PC-9 (cell line): ENCODE results near the gene LATS2. TPM values are rescaled to one million over a fixed set of nuclear protein-coding genes. Genes with fewer than 3 reads are reported as not detected.

Experiments
- BruUV-seq: library from RNA; stranded (reverse); fragments of 400-500 nt; replicated peaks from 2 replicates; lab custom pipeline; 2021; lab: Mats Ljungman, UMichigan
- CTCF ChIA-PET: fragments of 300-600 bp; sonication (Branson Sonifier 250); formaldehyde crosslinking; loops from one replicate; lab custom pipeline; 2022; ENCODE audit warnings: antibody characterized with exemption; lab: Charles Lee
- POLR2A ChIA-PET: fragments of 300-600 bp; sonication (Branson Sonifier 250); formaldehyde crosslinking; loops from one replicate; lab custom pipeline; 2022; ENCODE audit warnings: antibody characterized with exemption; ENCODE audit not compliant: unreplicated experiment; lab: Charles Lee
- DNase-seq, 2 experiments: peaks; one replicate each; pipeline versions ENCODE4 v3.0.0 to v3.0.0-alpha.2; 2015 to 2022; ENCODE audit warnings: mixed read lengths in 1 of 2
- H2AFZ ChIP-seq: fragments of 200-600 bp; sonication (generic); 2 replicates; pipeline ENCODE4 v1.8.1; 2017; ENCODE audit warnings: antibody characterized with exemption
- H3F3A ChIP-seq: fragments of 200-600 bp; sonication (generic); 2 replicates; pipeline ENCODE4 v1.8.1; 2017; ENCODE audit warnings: antibody characterized with exemption, mild to moderate bottlenecking, low read depth; ENCODE audit not compliant: insufficient read depth
- H3K27ac ChIP-seq: fragments of 200-600 bp; sonication (generic); 2 replicates; pipeline ENCODE4 v1.6.1; 2016; ENCODE audit warnings: mixed run types
- H3K27me3 ChIP-seq: fragments of 200-600 bp; sonication (generic); 2 replicates; pipeline ENCODE4 v1.6.1; 2016; ENCODE audit warnings: low read depth, mixed run types; ENCODE audit not compliant: insufficient read depth
- H3K36me3 ChIP-seq: fragments of 200-600 bp; sonication (generic); 2 replicates; pipeline ENCODE4 v1.6.1; 2016; ENCODE audit warnings: low read depth, mixed run types
- H3K4me1 ChIP-seq: fragments of 200-600 bp; sonication (generic); replicated peaks from 2 replicates; pipeline ENCODE4 v1.6.1; 2016; ENCODE audit warnings: mixed run types; ENCODE audit not compliant: insufficient read depth
- H3K4me2 ChIP-seq: fragments of 200-600 bp; sonication (generic); 2 replicates; pipeline ENCODE4 v1.6.1; 2017; ENCODE audit warnings: mixed run types
- H3K4me3 ChIP-seq: fragments of 200-600 bp; sonication (generic); 2 replicates; pipeline ENCODE4 v1.6.1; 2016; ENCODE audit warnings: mixed run types
- H3K79me2 ChIP-seq: fragments of 200-600 bp; sonication (generic); 2 replicates; pipeline ENCODE4 v1.6.1; 2017; ENCODE audit warnings: low read depth, mixed run types
- H3K9me2 ChIP-seq: fragments of 200-600 bp; sonication (generic); 2 replicates; pipeline ENCODE4 v1.8.1; 2017; ENCODE audit warnings: mild to moderate bottlenecking; ENCODE audit not compliant: insufficient read depth
- H3K9me3 ChIP-seq: fragments of 200-600 bp; sonication (generic); 2 replicates; pipeline ENCODE4 v1.8.1; 2016; ENCODE audit warnings: low read depth; ENCODE audit not compliant: insufficient read depth
- H4K20me1 ChIP-seq: fragments of 200-600 bp; sonication (generic); 2 replicates; pipeline ENCODE4 v1.8.1; 2017; ENCODE audit not compliant: insufficient read depth
- EZH2 ChIP-seq: fragments of 200-600 bp; sonication (generic); IDR thresholded peaks from 2 replicates; pipeline ENCODE4 v1.8.0; 2017; ENCODE audit warnings: antibody characterized with exemption, low read depth
- intact Hi-C: fragments of 100-400 bp; cut with micrococcal nuclease; formaldehyde crosslinking; loops from one replicate; pipeline ENCODE4 v1.10.0; 2022; ENCODE audit not compliant: unreplicated experiment
- total RNA-seq: library from RNA; stranded (reverse); gene quantifications from 2 replicates; pipeline ENCODE4 v1.2.3, GENCODE V29; 2021
- TF ChIP-seq, protein P1 (sequence below): fragments of 200-600 bp; sonication (generic); conservative IDR thresholded peaks from 2 replicates; pipeline ENCODE4 v1.6.1; 2017; ENCODE audit warnings: mixed run types, antibody characterized with exemption, mild to moderate bottlenecking, moderate library complexity

The LATS2 gene
- total RNA-seq, 1 experiment from 2014 or later = 12.3 TPM

DNA sequence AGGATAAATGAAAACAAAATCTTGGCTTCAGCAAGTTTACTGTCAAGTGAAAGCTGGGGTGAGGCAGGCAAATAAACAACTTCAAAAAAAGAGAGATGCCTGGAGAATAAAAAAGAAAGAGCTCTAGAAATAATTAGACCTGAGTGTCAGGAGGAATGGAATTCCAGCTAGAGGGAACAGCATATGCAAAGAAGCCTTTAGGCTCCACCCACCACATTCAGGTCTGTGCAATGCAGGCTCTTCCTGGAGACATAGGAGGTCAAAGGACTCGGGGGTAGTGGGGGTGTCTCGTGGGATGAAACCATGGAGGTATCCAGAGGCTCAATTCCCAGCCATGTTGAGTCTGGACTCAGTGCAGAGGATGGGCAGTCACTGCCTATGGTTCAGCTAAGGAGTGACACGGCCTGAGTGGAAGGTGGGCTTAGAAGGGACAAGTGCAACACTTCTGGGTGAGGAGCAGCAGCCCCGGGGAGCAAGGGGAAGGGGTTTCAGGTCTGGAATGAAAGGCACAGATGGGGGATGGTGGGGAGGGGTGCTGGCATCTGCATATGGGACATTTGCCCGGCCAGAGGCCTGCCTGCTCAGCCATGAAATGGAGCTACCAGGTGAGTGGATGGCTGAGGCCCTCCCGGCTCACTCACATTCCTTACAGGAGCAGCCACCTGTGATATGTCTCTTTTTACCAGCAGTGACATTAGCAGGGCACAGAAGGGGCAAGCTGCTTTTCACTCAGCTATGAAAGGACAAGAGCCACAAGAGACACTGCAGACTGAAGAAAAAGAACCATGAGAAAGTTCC lies 12.3 kb downstream of the LATS2 start:
- peaks cover 12% of the 10 kb centered on the region; the same call in 1 of the 2 replicates for H3K79me2 ChIP-seq
- peaks cover 7% of the 10 kb centered on the region for H4K20me1 ChIP-seq
- POLR2A ChIA-PET = no interaction called here
- TF ChIP-seq EZH2 = no peak
- TF ChIP-seq, protein P1, sequence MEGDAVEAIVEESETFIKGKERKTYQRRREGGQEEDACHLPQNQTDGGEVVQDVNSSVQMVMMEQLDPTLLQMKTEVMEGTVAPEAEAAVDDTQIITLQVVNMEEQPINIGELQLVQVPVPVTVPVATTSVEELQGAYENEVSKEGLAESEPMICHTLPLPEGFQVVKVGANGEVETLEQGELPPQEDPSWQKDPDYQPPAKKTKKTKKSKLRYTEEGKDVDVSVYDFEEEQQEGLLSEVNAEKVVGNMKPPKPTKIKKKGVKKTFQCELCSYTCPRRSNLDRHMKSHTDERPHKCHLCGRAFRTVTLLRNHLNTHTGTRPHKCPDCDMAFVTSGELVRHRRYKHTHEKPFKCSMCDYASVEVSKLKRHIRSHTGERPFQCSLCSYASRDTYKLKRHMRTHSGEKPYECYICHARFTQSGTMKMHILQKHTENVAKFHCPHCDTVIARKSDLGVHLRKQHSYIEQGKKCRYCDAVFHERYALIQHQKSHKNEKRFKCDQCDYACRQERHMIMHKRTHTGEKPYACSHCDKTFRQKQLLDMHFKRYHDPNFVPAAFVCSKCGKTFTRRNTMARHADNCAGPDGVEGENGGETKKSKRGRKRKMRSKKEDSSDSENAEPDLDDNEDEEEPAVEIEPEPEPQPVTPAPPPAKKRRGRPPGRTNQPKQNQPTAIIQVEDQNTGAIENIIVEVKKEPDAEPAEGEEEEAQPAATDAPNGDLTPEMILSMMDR = no peak
- H3K27me3 ChIP-seq = no peaks in the 10 kb centered on the region
- no peaks in the 10 kb centered on the region for H3K4me1 ChIP-seq
- H3K36me3 ChIP-seq = no peaks in the 10 kb centered on the region
- H3K4me3 ChIP-seq = no peak overlapping the region
- DNase-seq = no peak
- H3K4me2 ChIP-seq = no peak overlapping the region
- H3K9me2 ChIP-seq = no peaks in the 10 kb centered on the region
- intact Hi-C loops = no loop called here
- no peaks in the 10 kb centered on the region; the same call in 1 of the 2 replicates for H3K9me3 ChIP-seq
- no peak overlapping the region for H3K27ac ChIP-seq
- CTCF ChIA-PET = no interaction called here
- H2AFZ ChIP-seq = no peak overlapping the region
- BruUV-seq = no TSS peak
- no peaks in the 10 kb centered on the region for H3F3A ChIP-seq

- Histone ChIP-seq H3K27me3 (no peaks in the 10 kb centered on the region), H3K27ac (no peak overlapping the region), H3K9me2 (no peaks in the 10 kb centered on the region), H3K4me2 (no peak overlapping the region), H3K36me3 (no peaks in the 10 kb centered on the region), H3F3A (no peaks in the 10 kb centered on the region), H3K9me3 (no peaks in the 10 kb centered on the region; the same call in 1 of the 2 replicates), H3K79me2 (0 out of 2 replicates have a peak, but pooled peaks cover 5% of the 10 kb centered on the region), H3K4me3 (no peak overlapping the region), H2AFZ (no peak overlapping the region), H3K4me1 (no peaks in the 10 kb centered on the region), H4K20me1 (peaks cover 7% of the 10 kb centered on the region)
- POLR2A ChIA-PET = no interaction called here
- CTCF ChIA-PET = interaction anchor here (0.6 kb wide), 1 partner anchor 133 kb away, joined by 5 read pairs; no protein-coding TSS in a partner anchor
- TF ChIP-seq, protein P1 = no peak
- no peak for TF ChIP-seq EZH2
- no peak for DNase-seq
- no TSS peak for BruUV-seq
- intact Hi-C loops = no loop called here
These were observed 13.6 kb downstream of the LATS2 start for GRCh38 chr13:21047591-21048282.

GRCh38 chr13:21047087-21047486 lies 14.3 kb downstream of the LATS2 start:
- Histone ChIP-seq H2AFZ (no peak overlapping the region), H4K20me1 (peaks cover 10% of the 10 kb centered on the region), H3K27ac (no peak overlapping the region), H3K36me3 (no peaks in the 10 kb centered on the region), H3F3A (no peaks in the 10 kb centered on the region), H3K27me3 (no peaks in the 10 kb centered on the region), H3K4me2 (no peak overlapping the region), H3K9me2 (no peaks in the 10 kb centered on the region), H3K4me1 (no peaks in the 10 kb centered on the region), H3K4me3 (no peak overlapping the region), H3K79me2 (0 out of 2 replicates have a peak, but pooled peaks cover 5% of the 10 kb centered on the region), H3K9me3 (no peaks in the 10 kb centered on the region; the same call in 1 of the 2 replicates)
- no peak for DNase-seq
- TF ChIP-seq EZH2 = no peak
- TF ChIP-seq, protein P1 = no peak
- no TSS peak for BruUV-seq
- intact Hi-C loops = no loop called here
- POLR2A ChIA-PET = no interaction called here
- CTCF ChIA-PET = no interaction called here
